Gastrocnemius medialis (tissue), 4 donors: ENCODE measurements around the gene TBL3. TPM values are rescaled to one million over a fixed set of nuclear protein-coding genes. Genes with fewer than 3 reads are reported as not detected.

Source experiments
- ATAC-seq, 2 donors: fragments of 150-250 bp; one replicate each; pipeline ENCODE4 v1.9.1; 2016
- DNase-seq, 2 donors: peaks; one replicate each; pipeline ENCODE4 v3.0.0-alpha.2; 2019
- H3K27ac ChIP-seq, 4 donors: fragments of 200-600 bp; sonication (generic); 1 replicate in 1 of 4; 2 replicates in 3 of 4; pipeline ENCODE4 v1.5.1; 2016 to 2018; ENCODE audit warnings: mild to moderate bottlenecking in 2 of 4, moderate library complexity in 1 of 4
- H3K27me3 ChIP-seq, 3 donors: fragments of 200-600 bp; sonication (generic) in 2 of 3; 1 replicate in 1 of 3; 2 replicates in 2 of 3; pipeline versions ENCODE4 v1.5.1 to v1.6.0; 2016 to 2019; ENCODE audit warnings: mild to moderate bottlenecking in 1 of 3, moderate library complexity in 1 of 3
- H3K36me3 ChIP-seq, 2 donors: fragments of 200-600 bp; sonication (generic) in 1 of 2; one replicate each; pipeline ENCODE4 v1.5.1; 2017 to 2018
- H3K4me1 ChIP-seq, 2 donors: fragments of 200-600 bp; sonication (generic) in 1 of 2; one replicate each; pipeline ENCODE4 v1.5.1; 2016 to 2017; ENCODE audit warnings: mild to moderate bottlenecking in 2 of 2
- H3K4me3 ChIP-seq, 4 donors: fragments of 200-600 bp; sonication (generic) in 3 of 4; 1 replicate in 1 of 4; 2 replicates in 3 of 4; pipeline ENCODE4 v1.5.1; 2016 to 2019; ENCODE audit warnings: mild to moderate bottlenecking in 2 of 4
- H3K9me3 ChIP-seq, 3 donors: fragments of 200-600 bp; sonication (generic) in 2 of 3; 1 replicate in 1 of 3; 2 replicates in 2 of 3; pipeline ENCODE4 v1.5.1; 2016 to 2019
- POLR2A ChIP-seq, 2 donors: fragments of 450-650 bp; IDR thresholded peaks; one replicate each; pipeline ENCODE4 v1.6.1; 2017; ENCODE audit warnings: antibody characterized with exemption in 2 of 2, mild to moderate bottlenecking in 2 of 2, moderate library complexity in 2 of 2
- in situ Hi-C, 4 donors: fragments of 200-750 bp; cut with MboI; loops; one replicate each; pipeline versions ENCODE4 v1.15.0 to v1.8.0; 2017; ENCODE audit warnings: low sequenced_read_pairs in 4 of 4
- intact Hi-C: fragments of 100-400 bp; cut with DNase I; formaldehyde crosslinking; loops from one replicate; pipeline ENCODE4 v1.15.1; 2023; ENCODE audit warnings: low total_unique reads
- total RNA-seq, 4 donors: library from RNA; depleted of rRNA; stranded (reverse); fragments of >200 nt; gene quantifications; one replicate each; pipeline versions ENCODE4 v1.1.0 to v1.2.3, GENCODE V29; 2016
- TF ChIP-seq, protein P1 (sequence below), 5 experiments: fragments of 450-650 bp in 3 of 5; fragments of 200-600 bp in 2 of 5; sonication (generic) in 2 of 5; IDR thresholded peaks in 4 of 5; conservative IDR thresholded peaks in 1 of 5; 1 replicate in 4 of 5; 2 replicates in 1 of 5; pipeline ENCODE4 v1.5.1; 2016 to 2019; ENCODE audit warnings: antibody characterized with exemption in 5 of 5, mild to moderate bottlenecking in 3 of 5, moderate library complexity in 3 of 5

TBL3 gene
- total RNA-seq, 4 donors from 2014 or later = 48.2 to 79.5 (median 71.4) TPM

DNA sequence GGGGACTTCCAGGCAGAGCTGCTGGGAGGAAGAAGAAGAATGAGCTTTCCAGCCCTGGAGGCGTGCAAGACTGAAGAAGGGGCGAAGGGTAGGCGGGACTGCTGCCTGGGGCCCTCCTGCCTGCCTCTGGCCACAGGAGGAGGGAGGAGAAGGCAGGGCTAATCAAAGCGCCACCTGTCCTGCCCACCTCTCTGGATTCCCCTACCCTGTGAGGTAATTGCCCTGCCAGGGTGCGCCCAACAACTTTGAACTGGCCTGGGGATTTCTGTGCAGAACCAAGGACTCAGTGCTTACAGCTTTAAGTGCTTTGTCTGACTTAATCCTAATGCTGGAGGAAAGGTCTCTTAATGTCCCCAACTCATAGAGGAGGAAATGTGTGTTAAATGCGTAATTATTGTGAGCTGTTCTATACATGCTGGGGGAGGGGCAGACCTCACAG, 9.6 kb downstream of the TBL3 start, which contains the start of gene NOXO1:
Gene NOXO1 (minus strand): TSS at position 72 of the 439 bp plus-strand sequence. CDS start 290 bp downstream, outside the sequence.
- in situ Hi-C loops (no loop called here), intact Hi-C loops (loop anchor here (10.0 kb wide), 1 partner anchor 367 kb away; the partner anchor contains the start of genes CRAMP1 and IFT140)
- Histone ChIP-seq H3K27me3 (no peaks in the 10 kb centered on the region), H3K27ac (no peak within 1 kb of the TSS), H3K36me3 (peaks cover 0 to 36% of the 10 kb centered on the region in 2 donors), H3K4me1 (peaks cover 16 to 25% of the 10 kb centered on the region in 2 donors), H3K9me3 (no peaks in the 10 kb centered on the region), H3K4me3 (no peak within 1 kb of the TSS)
- DNase-seq (no peak), ATAC-seq (no peak)
- TF ChIP-seq, protein P1, sequence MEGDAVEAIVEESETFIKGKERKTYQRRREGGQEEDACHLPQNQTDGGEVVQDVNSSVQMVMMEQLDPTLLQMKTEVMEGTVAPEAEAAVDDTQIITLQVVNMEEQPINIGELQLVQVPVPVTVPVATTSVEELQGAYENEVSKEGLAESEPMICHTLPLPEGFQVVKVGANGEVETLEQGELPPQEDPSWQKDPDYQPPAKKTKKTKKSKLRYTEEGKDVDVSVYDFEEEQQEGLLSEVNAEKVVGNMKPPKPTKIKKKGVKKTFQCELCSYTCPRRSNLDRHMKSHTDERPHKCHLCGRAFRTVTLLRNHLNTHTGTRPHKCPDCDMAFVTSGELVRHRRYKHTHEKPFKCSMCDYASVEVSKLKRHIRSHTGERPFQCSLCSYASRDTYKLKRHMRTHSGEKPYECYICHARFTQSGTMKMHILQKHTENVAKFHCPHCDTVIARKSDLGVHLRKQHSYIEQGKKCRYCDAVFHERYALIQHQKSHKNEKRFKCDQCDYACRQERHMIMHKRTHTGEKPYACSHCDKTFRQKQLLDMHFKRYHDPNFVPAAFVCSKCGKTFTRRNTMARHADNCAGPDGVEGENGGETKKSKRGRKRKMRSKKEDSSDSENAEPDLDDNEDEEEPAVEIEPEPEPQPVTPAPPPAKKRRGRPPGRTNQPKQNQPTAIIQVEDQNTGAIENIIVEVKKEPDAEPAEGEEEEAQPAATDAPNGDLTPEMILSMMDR (IDR thresholded peaks at IDR 0.05 in 4 of 5, conservative IDR thresholded peaks at IDR 0.05 in 1 of 5) = no peak
- no peak for TF ChIP-seq POLR2A (IDR thresholded peaks at IDR 0.05)

DNA sequence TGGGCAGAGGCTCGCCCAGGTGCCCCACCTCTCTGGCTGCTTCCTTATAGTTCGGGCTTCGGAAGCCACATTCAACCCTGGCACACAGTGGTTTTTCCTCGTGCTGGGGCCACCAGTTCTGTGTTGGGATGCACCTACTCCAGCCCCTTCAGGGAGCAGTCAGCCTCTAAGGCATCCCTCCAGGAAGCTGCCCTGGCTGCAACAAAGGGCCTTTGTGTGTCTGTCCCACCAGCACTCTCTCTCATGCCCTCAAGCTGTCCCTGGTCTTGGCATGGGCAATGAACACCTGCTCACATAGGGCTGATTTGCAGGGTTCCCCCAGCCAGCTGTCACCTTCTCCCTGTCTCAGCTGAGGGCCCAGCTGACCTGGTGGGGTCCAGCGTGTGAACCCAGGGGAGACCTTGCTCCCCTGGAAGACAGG, 10.2 kb downstream of the TBL3 start:
- TF ChIP-seq, protein P1 (IDR thresholded peaks at IDR 0.05 in 4 of 5, conservative IDR thresholded peaks at IDR 0.05 in 1 of 5) = no peak
- no peak for TF ChIP-seq POLR2A (IDR thresholded peaks at IDR 0.05)
- H3K4me3 ChIP-seq = no peak overlapping the region
- no peaks in the 10 kb centered on the region for H3K9me3 ChIP-seq
- no peaks in the 10 kb centered on the region for H3K27me3 ChIP-seq
- peaks cover 16 to 25% of the 10 kb centered on the region in 2 donors for H3K4me1 ChIP-seq
- no peak overlapping the region for H3K27ac ChIP-seq
- ATAC-seq = no peak
- no peak for DNase-seq
- in situ Hi-C loops = no loop called here
- peaks cover 0 to 36% of the 10 kb centered on the region in 2 donors for H3K36me3 ChIP-seq
- intact Hi-C loops = loop anchor here (10.0 kb wide), 1 partner anchor 367 kb away; the partner anchor contains the start of genes CRAMP1 and IFT140

GRCh38 chr16:1982991-1983543, 11.2 kb downstream of the TBL3 start:
- DNase-seq = no peak
- no peaks in the 10 kb centered on the region for H3K9me3 ChIP-seq
- intact Hi-C loops = loop anchor here (10.0 kb wide), 1 partner anchor 368 kb away; the partner anchor contains the start of genes CRAMP1 and IFT140
- peak overlapping the region; percentile 68 to 83 (median 78) for H3K27ac ChIP-seq
- TF ChIP-seq, protein P1 (IDR thresholded peaks at IDR 0.05 in 4 of 5, conservative IDR thresholded peaks at IDR 0.05 in 1 of 5) = no peak
- TF ChIP-seq POLR2A (IDR thresholded peaks at IDR 0.05) = no peak
- no peak for ATAC-seq
- peaks cover 0 to 28% of the 10 kb centered on the region in 2 donors for H3K36me3 ChIP-seq
- in situ Hi-C loops = no loop called here
- H3K27me3 ChIP-seq = no peaks in the 10 kb centered on the region
- peak overlapping the region; percentile 61 to 91 (median 81) for H3K4me3 ChIP-seq
- H3K4me1 ChIP-seq = peaks cover 16 to 25% of the 10 kb centered on the region in 2 donors

- Histone ChIP-seq H3K36me3 (peaks cover 0 to 21% of the 10 kb centered on the region in 2 donors), H3K4me1 (peaks cover 16 to 25% of the 10 kb centered on the region in 2 donors), H3K4me3 (peak within 1 kb of the TSS; percentile 74 to 91 (median 86)), H3K27me3 (peaks cover 4 to 5% (median 5%) of the 10 kb centered on the region in 3 donors), H3K9me3 (no peaks in the 10 kb centered on the region), H3K27ac (peak within 1 kb of the TSS; percentile 68 to 83 (median 78))
- DNase-seq (peak; percentile 68 to 82), ATAC-seq (peak; percentile 76 to 85)
- TF ChIP-seq POLR2A (IDR thresholded peaks at IDR 0.05) = peak; percentile 29 to 54
- TF ChIP-seq, protein P1 (IDR thresholded peaks at IDR 0.05 in 4 of 5, conservative IDR thresholded peaks at IDR 0.05 in 1 of 5) = peak in 4 of 5 experiments; percentile 20 to 45 (median 35)
- in situ Hi-C loops = no loop called here
- intact Hi-C loops = loop anchor here (10.0 kb wide), 1 partner anchor 369 kb away; the partner anchor contains the start of genes CRAMP1 and IFT140
These were observed 11.9 kb downstream of the TBL3 start, which contains the start of gene GFER for GRCh38 chr16:1983544-1984346. GFER (plus strand) TSS chr16:1984193; CDS start chr16:1984219, 26 bp downstream.
